Activated CD4-positive, alpha-beta T cell treated with anti-CD3 and anti-CD28 coated beads, Interleukin-2, Interleukin-6, amounts not matched to agents 100 ng/mL and 50 ng/mL, durations not matched to agents 16 hours and 8 hours (primary cell): ENCODE data around the gene SH3BP2.

Experiments used
- DNase-seq: peaks from one replicate; pipeline ENCODE4 v3.0.0-alpha.2; 2020

SH3BP2 gene

GRCh38 chr4:2860391-2861348 is 67.8 kb downstream of the SH3BP2 start:
- no peak for DNase-seq

- DNase-seq = no peak
Observed at GRCh38 chr4:2861631-2862436, 68.9 kb downstream of the SH3BP2 start.

- no peak for DNase-seq
Observed at GRCh38 chr4:2862528-2862927, 69.6 kb downstream of the SH3BP2 start.

DNA sequence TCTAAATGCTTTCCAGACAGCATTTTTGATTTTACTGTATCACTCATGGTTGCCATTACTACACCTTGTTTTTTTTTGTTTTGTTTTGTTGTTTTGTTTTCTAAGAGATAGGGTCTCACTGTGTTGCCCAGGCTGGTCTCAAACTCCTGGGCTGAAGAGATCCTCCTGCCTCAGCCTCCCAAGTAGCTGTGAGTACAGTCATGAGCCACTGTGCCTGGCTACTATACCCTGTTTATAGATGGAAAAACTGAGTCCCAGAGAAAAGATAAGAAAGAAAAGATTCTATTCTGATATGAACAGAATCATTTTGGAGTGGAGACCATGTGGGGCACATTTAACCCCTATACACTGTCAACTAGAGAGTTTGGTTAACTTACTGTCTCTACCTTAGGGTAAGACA is 70.8 kb downstream of the SH3BP2 start:
- DNase-seq = no peak

- DNase-seq = no peak
Observed at GRCh38 chr4:2865196-2865780, 72.4 kb downstream of the SH3BP2 start.

DNA sequence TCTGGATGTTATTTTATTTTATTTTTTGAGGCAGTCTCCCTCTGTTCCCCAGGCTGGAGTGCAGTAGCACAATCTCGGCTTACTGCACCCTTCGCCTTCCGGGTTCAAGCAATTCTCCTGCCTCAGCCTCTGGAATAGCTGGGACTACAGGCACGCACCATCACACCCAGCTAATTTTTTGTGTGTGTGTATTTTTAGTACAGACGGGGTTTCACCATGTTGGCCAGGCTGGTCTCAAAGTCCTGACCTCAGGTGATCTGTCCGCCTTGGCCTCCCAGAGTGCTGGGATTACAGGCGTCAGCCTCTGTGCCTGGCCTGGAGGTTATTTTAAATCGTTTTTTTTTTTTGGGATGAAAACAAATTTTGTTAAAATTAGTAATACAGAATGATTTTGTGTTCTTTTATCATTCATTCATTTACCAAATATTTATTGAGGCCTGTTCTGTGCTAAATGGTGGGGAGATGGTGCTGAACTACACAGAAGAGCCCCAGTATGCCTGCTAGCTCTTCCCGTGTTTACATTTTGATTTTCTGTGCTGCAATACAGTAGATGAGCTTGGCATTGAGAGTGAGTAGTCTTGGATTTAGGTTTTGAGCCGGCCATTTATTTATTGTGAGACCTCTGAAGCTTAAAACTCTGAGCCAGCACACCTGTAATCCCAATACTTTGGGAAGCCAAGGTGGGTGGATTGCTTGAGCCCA is 73.4 kb downstream of the SH3BP2 start:
- DNase-seq = no peak

- DNase-seq = no peak
Observed at GRCh38 chr4:2866891-2867290, 74.0 kb downstream of the SH3BP2 start.

DNA sequence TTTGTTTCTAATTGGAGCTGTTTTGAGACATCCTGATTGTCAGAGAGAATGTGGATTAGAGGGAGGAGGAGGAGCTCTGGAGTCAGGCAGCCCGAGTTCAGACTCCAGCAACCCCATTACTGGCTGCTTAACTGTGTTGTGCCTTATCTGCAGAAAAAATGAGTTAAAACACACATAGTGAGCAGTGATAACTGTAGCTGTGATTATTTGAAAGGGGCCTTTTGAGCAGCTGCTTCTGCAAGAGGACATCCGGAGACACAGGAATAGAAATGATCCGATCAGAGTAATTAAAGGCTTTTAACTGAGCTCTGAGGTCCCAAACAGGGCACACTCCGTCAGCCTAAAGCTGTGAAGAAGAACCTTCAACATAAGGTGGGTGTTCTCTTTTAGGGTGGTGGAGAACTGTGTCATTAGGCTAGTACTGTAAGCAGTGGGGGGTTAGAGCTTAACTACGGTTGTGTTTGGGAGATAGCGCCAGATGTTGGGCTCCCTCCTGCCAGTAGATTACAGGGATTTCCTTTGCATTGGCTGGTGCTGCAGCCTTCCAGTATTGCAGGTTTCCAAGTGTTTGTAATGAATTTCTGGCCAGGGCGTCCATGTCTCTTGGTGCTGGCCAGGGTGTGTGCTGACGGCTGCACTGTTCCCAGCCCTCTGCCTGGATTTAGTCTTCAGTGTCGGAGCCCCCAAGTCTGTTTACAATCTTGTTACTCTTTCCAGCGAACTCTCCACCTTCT is 75.0 kb downstream of the SH3BP2 start:
- no peak for DNase-seq

- DNase-seq = no peak
Observed at GRCh38 chr4:2868877-2869487, 76.1 kb downstream of the SH3BP2 start.

DNA sequence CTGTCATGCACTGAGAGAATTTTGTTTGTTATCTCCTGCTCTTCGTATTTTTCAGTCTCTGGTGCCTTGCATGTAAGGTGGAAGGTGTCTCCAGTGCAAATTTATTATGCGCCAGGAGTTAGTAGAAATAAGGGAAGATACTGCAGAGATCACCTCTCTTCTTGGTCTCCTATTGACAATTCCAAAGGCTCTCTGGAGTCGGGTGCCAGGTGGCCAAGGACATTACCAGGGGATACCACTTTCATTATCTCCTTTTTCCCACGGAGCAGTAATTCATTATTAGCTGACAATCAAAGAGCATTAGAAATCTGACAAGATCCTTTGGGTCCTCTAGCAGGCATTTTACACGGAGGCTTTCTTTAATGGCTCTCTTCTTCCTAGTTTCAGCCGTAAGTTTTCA is 76.8 kb downstream of the SH3BP2 start:
- no peak for DNase-seq

- no peak for DNase-seq
Observed at GRCh38 chr4:2870082-2870481, 77.2 kb downstream of the SH3BP2 start.

DNA sequence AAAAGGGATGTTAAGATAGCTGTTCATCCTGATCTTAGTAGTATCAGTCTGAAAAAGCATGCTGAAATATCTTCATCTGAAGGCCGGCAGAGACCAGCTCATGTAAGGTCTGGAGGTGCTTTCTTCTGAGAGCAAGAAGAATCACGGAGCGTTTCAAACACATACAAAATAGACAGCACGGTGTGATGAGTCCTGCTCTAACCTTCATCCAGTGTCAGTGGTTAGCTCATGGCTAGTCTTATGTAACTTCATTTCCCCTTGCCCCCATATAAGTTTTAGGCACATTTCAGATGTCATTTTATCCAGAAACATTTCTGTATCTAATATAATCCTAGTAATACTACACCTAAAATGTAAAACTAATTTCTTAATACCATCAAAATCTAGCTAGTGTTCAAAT is 78.6 kb downstream of the SH3BP2 start:
- no peak for DNase-seq

DNA sequence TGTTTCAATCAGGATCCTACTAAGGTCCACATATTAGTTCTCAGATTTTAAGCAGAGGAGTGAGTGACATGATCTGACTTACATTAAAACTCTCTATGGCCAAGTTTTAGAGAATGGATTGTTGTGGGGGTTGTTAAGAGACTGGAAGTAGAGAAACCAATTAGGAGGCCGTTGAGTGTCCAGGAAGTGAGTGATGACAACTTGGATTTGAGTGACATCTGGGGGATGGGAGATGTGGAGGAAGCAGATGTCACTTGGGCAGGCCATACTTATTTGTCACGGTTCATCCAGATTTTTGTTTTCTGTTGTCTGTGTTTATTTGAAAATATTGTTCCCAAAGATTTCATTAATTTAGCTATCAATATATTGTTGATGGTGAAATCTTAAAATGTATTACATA is 79.0 kb downstream of the SH3BP2 start:
- DNase-seq = no peak

- no peak for DNase-seq
Observed at GRCh38 chr4:2873329-2873728, 80.4 kb downstream of the SH3BP2 start.

GRCh38 chr4:2874861-2875260 is 82.0 kb downstream of the SH3BP2 start:
- no peak for DNase-seq

GRCh38 chr4:2875556-2875955 is 82.7 kb downstream of the SH3BP2 start:
- DNase-seq = no peak

GRCh38 chr4:2878346-2878745 is 85.5 kb downstream of the SH3BP2 start:
- no peak for DNase-seq

DNA sequence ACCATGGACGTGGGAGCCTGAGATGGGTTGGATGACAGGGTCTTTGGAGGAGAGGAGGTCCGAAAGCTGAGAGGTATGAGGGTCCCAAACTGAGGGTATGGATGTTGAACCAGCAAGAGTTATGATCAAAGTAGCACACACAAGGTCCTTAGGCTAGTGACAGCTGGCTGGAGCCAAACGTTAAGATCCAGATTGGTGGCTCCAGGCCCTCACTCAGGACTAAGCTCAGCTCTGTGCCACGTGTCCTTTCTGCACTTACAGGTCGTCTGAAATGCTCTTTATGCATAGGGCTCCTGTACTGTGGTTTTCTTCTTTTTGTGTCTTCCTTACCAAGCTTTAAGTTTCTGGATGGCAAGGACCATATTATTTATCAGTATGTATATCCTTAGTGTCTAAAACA is 86.1 kb downstream of the SH3BP2 start:
- no peak for DNase-seq

- DNase-seq = no peak
Observed at GRCh38 chr4:2881431-2881830, 88.5 kb downstream of the SH3BP2 start.

DNA sequence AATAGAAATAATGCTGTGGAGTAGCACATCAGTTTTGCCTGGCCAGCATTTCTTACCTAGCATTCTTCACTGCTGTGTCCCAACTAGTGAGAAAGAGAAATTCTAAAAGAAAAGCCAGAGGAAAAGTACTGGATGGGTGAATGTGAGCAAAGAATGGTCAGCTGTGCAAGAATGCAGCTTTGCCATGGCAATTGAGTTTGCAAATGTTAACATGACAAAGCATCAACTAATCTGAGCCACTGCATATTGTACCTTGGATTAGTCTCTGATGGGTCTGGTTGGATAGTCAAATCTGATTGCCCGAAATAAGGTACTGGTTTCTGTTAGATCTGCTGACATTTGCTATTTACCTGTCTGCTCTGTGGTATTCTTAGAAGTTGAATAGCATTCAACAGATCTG is 89.5 kb downstream of the SH3BP2 start:
- DNase-seq = no peak

- DNase-seq = no peak
Observed at GRCh38 chr4:2886161-2886560, 93.3 kb downstream of the SH3BP2 start.

GRCh38 chr4:2886622-2887021 is 93.7 kb downstream of the SH3BP2 start:
- DNase-seq = no peak
